Measurements from ENCODE around the gene RAMACL. TPM values are rescaled to one million over a fixed set of nuclear protein-coding genes. Genes with fewer than 3 reads are reported as not detected.
"Not testable (repeated sequence)": the region's sequence is repeated elsewhere in the genome, so short reads cannot be mapped to it uniquely, and the experiment has no call there.

RAMACL gene
- 4.9 TPM for total RNA-seq (ENCODE audit: unreplicated experiment)
- long read RNA-seq: 0 reads

GRCh38 chr6:166586424-166587156, at the start of gene RAMACL:
Gene RAMACL, minus strand, starts transcription at chr6:166586678. Its CDS starts 201 bp downstream, at chr6:166586477.
- TF ChIP-seq, protein P1, sequence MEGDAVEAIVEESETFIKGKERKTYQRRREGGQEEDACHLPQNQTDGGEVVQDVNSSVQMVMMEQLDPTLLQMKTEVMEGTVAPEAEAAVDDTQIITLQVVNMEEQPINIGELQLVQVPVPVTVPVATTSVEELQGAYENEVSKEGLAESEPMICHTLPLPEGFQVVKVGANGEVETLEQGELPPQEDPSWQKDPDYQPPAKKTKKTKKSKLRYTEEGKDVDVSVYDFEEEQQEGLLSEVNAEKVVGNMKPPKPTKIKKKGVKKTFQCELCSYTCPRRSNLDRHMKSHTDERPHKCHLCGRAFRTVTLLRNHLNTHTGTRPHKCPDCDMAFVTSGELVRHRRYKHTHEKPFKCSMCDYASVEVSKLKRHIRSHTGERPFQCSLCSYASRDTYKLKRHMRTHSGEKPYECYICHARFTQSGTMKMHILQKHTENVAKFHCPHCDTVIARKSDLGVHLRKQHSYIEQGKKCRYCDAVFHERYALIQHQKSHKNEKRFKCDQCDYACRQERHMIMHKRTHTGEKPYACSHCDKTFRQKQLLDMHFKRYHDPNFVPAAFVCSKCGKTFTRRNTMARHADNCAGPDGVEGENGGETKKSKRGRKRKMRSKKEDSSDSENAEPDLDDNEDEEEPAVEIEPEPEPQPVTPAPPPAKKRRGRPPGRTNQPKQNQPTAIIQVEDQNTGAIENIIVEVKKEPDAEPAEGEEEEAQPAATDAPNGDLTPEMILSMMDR (IDR thresholded peaks at IDR 0.05; ENCODE audit: unreplicated experiment): no peak
- no peak for DNase-seq (ENCODE audit: low spot score)
- Mint-ChIP-seq H3K4me1 (ENCODE audit: unreplicated experiment) (peaks cover 54% of the 10 kb centered on the region), H3K36me3 (ENCODE audit: low read depth, unreplicated experiment) (peaks cover 4% of the 10 kb centered on the region), H3K9me3 (ENCODE audit: unreplicated experiment) (no peaks in the 10 kb centered on the region), H3K27me3 (ENCODE audit: unreplicated experiment) (peaks cover 4% of the 10 kb centered on the region), H3K27ac (ENCODE audit: unreplicated experiment) (no peak within 1 kb of the TSS), H3K4me3 (ENCODE audit: unreplicated experiment) (no peak within 1 kb of the TSS)

- TF ChIP-seq, protein P1 (IDR thresholded peaks at IDR 0.05; ENCODE audit: unreplicated experiment): no peak
- H3K36me3 Mint-ChIP-seq (ENCODE audit: low read depth, unreplicated experiment): peaks cover 12% of the 10 kb centered on the region
- H3K4me1 Mint-ChIP-seq (ENCODE audit: unreplicated experiment): peaks cover 59% of the 10 kb centered on the region
- H3K27ac Mint-ChIP-seq (ENCODE audit: unreplicated experiment): no peak overlapping the region
- no peaks in the 10 kb centered on the region for H3K9me3 Mint-ChIP-seq (ENCODE audit: unreplicated experiment)
- peaks cover 24% of the 10 kb centered on the region for H3K27me3 Mint-ChIP-seq (ENCODE audit: unreplicated experiment)
- DNase-seq (ENCODE audit: low spot score): no peak
- no peak overlapping the region for H3K4me3 Mint-ChIP-seq (ENCODE audit: unreplicated experiment)
Observed at GRCh38 chr6:166635013-166635970, 48.8 kb upstream of the RAMACL start.

GRCh38 chr6:166634581-166634980, 48.1 kb upstream of the RAMACL start:
- not testable (repeated sequence) for H3K9me3 Mint-ChIP-seq (ENCODE audit: unreplicated experiment); DNase-seq (ENCODE audit: low spot score); H3K27ac Mint-ChIP-seq (ENCODE audit: unreplicated experiment); H3K4me3 Mint-ChIP-seq (ENCODE audit: unreplicated experiment)
- Mint-ChIP-seq H3K27me3 (ENCODE audit: unreplicated experiment) (peaks cover 21% of the 10 kb centered on the region), H3K4me1 (ENCODE audit: unreplicated experiment) (peaks cover 60% of the 10 kb centered on the region), H3K36me3 (ENCODE audit: low read depth, unreplicated experiment) (peaks cover 12% of the 10 kb centered on the region)

DNA sequence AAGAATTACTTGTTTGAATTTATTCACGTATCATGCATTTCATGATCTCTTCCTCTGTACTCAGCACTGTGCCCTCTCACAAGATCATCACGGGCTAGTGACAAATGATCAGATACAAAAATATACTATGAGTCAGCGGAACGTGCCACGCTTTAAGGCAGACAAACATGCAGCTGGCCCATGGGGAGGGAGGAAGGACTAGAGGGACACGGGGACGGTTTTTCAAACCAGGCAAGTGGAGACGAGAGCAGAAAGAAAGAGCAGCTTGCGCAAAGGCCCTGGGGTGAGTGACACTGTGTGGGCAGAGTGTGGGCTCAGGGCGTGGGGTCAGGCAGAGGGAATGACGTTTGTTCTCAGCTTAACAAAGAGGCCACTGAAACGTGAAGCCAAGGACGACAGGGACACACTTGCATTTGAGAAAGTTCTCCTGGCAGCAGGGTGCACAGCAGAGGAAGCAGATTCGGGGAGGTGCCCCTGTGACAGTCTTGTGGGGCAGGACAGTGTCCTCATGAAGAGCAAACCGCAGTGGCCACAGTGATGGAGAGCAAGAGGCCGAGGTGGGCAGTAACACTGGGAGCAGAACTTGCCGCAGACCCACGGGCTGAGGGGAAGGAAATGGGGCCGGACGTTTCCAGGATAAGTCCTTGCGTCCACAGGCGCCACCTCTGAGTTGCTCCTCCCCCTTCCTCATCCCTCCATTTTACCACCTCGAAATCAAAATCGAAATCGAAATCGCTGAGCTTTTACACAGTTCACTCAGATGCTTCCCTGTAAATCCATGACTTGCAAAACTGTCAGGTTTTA, 47.5 kb upstream of the RAMACL start:
- Mint-ChIP-seq H3K36me3 (ENCODE audit: low read depth, unreplicated experiment) (peaks cover 12% of the 10 kb centered on the region), H3K4me1 (ENCODE audit: unreplicated experiment) (peaks cover 60% of the 10 kb centered on the region), H3K27me3 (ENCODE audit: unreplicated experiment) (peaks cover 17% of the 10 kb centered on the region), H3K9me3 (ENCODE audit: unreplicated experiment) (no peaks in the 10 kb centered on the region), H3K27ac (ENCODE audit: unreplicated experiment) (peak overlapping the region; percentile 12), H3K4me3 (ENCODE audit: unreplicated experiment) (no peak overlapping the region)
- no peak for DNase-seq (ENCODE audit: low spot score)
- TF ChIP-seq, protein P1 (IDR thresholded peaks at IDR 0.05; ENCODE audit: unreplicated experiment): no peak

GRCh38 chr6:166632731-166633130, 46.3 kb upstream of the RAMACL start:
- H3K4me3 Mint-ChIP-seq (ENCODE audit: unreplicated experiment): peak overlapping the region; percentile 23
- DNase-seq (ENCODE audit: low spot score): no peak
- peaks cover 8% of the 10 kb centered on the region for H3K36me3 Mint-ChIP-seq (ENCODE audit: low read depth, unreplicated experiment)
- TF ChIP-seq, protein P1 (IDR thresholded peaks at IDR 0.05; ENCODE audit: unreplicated experiment): no peak
- H3K4me1 Mint-ChIP-seq (ENCODE audit: unreplicated experiment): peaks cover 62% of the 10 kb centered on the region
- no peak overlapping the region for H3K27ac Mint-ChIP-seq (ENCODE audit: unreplicated experiment)
- peaks cover 20% of the 10 kb centered on the region for H3K27me3 Mint-ChIP-seq (ENCODE audit: unreplicated experiment)
- H3K9me3 Mint-ChIP-seq (ENCODE audit: unreplicated experiment): no peaks in the 10 kb centered on the region

All from endothelial cell (in vitro differentiated cells).